SH-SY5Y (cell line): ENCODE results near the gene CAPN14.
A peak's percentile ranks its signal among the peaks of the same experiment; 100 is the strongest.

Experiments
- GATA2 ChIP-seq: IDR thresholded peaks from 2 replicates; pipeline ENCODE4 v1.6.1; 2011; ENCODE audit warnings: mild to moderate bottlenecking, low read depth, low read length
- GATA3 ChIP-seq: IDR thresholded peaks from 2 replicates; pipeline ENCODE4 v1.6.1; 2011; ENCODE audit warnings: low read depth, mild to moderate bottlenecking, low read length, moderate library complexity

Gene CAPN14

DNA sequence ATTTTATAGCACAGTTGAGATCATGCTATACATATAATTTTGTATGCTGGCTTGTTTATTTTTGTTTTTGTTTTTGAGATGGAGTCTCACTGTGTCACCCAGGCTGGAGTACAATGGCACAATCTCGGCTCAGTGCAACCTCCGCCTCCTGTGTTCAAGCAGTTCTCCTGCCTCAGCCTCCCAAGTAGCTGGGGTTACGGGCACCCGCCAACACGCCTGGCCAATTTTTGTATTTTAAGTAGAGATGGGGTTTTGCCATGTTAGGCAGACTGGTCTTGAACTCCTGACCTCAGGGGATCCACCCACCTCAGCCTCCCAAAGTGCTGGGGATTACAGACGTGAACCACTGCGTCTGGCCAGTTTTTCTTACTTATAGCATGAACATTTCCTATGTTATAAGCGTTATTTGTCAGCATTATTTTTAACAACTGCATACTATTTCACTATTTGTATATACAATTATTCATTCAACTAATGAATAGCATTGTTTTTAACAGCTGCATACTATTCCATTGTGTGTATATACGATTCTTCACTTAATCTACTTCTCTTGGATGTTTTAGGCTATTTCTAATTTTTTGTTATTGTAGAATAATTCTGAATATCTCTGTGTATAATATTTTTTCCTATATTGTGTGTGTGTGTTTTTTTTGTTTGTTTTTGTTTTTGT lies 20.2 kb upstream of the CAPN14 start:
- TF ChIP-seq GATA2 (no peak), GATA3 (no peak)

- TF ChIP-seq GATA2 (no peak), GATA3 (no peak)
Measured at GRCh38 chr2:31236433-31237205, 19.3 kb upstream of the CAPN14 start.

DNA sequence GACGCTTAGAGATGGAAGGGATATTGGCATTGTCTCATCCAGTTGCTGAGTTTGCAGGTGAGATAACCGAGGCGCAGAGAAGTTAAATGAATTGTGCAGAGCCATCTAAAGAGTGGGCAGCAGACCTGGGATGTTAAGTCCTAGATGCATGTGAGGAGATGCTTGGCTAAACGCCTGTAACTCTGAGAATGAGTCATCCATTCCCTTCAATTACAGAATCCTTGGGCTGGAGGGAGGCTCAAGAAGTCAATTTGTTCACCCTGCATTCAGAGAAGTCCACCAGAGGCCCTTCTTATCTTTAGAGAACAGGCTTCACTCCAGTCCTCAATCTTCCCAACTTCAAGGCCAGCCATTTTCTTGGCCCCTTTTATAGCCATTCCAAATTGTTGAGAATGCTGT lies 18.2 kb upstream of the CAPN14 start:
- TF ChIP-seq GATA3, result no peak
- no peak for TF ChIP-seq GATA2

DNA sequence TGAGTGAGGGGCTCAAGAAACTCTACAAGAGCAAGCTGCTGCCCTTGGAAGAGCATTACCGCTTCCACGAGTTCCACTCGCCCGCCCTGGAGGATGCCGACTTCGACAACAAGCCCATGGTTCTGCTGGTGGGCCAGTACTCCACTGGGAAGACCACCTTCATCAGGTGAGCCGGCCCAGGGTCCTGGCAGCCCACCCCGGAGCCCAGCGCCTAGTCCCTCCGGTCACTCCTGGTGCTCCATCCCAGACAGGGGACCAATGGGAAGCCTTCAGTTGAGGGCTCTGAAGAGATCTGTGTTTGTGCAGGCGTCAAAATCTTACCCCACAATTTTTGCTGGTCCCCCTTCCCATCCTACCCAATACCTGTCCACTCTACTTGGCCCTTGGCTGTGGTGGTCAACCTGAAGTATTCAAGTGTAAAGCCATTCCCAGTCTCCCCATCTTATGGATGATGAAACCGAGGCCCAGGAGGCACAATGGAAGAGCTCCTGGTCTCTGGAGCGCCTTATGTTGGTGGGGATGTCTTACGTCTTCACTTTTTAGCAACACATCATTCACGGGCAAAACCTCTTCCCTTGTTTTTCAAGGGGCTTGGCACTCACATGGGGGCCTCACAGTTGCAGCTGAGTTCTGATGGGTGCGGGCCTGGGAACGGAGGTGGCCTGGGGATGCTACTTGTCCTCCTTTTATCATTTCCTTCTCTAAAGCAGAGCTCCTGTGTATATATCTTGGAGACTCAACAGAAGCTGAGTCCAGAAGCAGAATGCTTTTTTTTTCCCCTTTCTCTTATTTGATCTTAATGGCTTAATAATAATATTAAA lies 17.6 kb upstream of the CAPN14 start:
- no peak for TF ChIP-seq GATA3
- TF ChIP-seq GATA2, result no peak

- TF ChIP-seq GATA2, result 0 out of 2 replicates have a peak, but pooled peaks have one; percentile 6
- no peak for TF ChIP-seq GATA3
Measured at GRCh38 chr2:31233741-31234682, 16.7 kb upstream of the CAPN14 start, which contains the start of gene EHD3. Gene EHD3 (plus strand): TSS chr2:31234152. CDS start chr2:31234622, 470 bp downstream.

- TF ChIP-seq GATA3 (no peak), GATA2 (no peak)
Measured at GRCh38 chr2:31233231-31233630, 15.9 kb upstream of the CAPN14 start.

GRCh38 chr2:31232586-31232985 lies 15.3 kb upstream of the CAPN14 start:
- no peak for TF ChIP-seq GATA2
- no peak for TF ChIP-seq GATA3

GRCh38 chr2:31231571-31232302 lies 14.4 kb upstream of the CAPN14 start:
- no peak for TF ChIP-seq GATA2
- no peak for TF ChIP-seq GATA3

DNA sequence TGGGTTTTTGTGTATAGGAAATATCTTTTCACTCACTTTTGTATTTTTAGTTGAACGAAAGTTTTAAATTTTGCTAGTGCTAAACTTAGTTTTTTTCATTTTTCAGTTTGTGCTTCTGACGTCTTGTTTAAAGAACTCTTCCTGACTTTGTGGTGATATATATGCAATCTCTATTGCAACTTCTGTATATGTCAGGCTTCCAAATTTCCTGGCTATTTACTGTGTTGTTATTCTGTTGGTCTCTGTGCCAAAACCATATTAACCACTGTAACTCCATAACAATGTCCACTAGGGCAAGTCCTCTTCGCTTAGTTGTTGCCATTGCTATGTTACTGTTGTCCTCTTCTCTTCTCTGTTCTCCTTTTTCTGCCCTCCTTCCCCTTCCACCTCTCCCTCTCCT lies 13.4 kb upstream of the CAPN14 start:
- TF ChIP-seq GATA2, result no peak
- no peak for TF ChIP-seq GATA3

DNA sequence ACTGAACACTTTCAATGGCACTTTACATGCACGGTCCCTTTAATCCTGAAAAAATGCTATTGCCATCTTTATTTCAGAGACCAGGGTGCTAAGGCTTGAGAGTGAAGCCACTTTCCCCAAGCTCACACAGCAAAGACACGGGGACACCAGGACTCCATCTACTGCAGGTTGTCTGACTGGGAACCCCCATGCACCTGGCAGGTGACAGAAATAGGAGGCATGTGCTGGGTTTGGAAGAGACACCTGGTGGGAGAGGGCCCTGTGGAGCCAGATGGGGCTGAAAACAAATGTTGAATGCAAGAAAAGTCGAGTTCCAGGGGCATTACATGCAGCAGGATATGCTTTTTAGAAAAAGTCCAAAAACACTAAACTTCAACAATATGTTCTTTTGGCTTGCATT lies 11.4 kb upstream of the CAPN14 start:
- TF ChIP-seq GATA2 (no peak), GATA3 (no peak)

GRCh38 chr2:31227711-31228125 lies 10.4 kb upstream of the CAPN14 start:
- TF ChIP-seq GATA2, result no peak
- no peak for TF ChIP-seq GATA3

DNA sequence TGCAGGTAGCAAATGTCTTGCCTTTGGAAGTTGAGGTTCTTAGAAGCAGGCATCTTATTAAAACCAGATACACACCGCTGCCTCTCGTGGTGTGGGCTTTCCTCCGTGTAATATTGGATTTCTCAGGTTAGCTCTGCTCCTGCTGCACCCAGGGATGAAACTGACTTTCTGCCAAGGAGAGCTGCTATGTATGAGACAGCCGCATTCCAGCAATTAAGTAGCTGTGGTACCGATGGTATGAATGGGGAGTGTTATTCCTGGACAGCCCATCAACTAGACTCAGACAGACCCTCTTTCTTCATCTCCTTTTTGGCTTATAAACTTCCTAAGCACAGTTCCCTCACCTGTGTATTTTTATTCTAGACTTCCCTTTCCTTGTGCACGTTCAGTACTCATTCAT lies 9.8 kb upstream of the CAPN14 start:
- TF ChIP-seq GATA3 (no peak), GATA2 (no peak)

DNA sequence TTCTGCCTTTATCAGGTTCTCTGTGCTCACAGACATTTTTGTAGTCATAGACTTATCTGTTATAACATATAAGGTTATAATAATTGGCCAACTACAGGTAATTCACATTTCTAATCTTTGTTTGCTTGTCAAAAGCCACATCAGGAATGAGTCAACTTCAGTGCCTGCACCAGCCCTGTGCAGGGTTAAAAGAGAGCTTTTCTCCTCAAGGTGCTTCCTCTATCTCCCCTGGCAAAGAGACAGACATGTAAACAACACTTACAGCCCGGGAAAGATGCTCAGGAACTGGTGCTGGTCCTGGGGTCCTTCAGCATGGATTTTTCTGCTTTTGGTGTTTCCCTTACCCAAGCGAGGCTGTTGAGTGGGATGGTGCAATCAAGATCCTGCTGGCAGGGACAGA lies 9.0 kb upstream of the CAPN14 start:
- no peak for TF ChIP-seq GATA2
- no peak for TF ChIP-seq GATA3
